MCF 10A (cell line): Measurements from ENCODE around the gene APOC1. TPM values are rescaled to one million over a fixed set of nuclear protein-coding genes. Genes with fewer than 3 reads are reported as not detected.
"Not testable (repeated sequence)": the region's sequence is repeated elsewhere in the genome, so short reads cannot be mapped to it uniquely, and the experiment has no call there.

Source experiments
- Bru-seq: library from RNA; stranded (reverse); fragments of 400-500 nt; gene quantifications from one replicate; lab custom pipeline; 2021; lab: Mats Ljungman, UMichigan
- BruChase-seq, 2 experiments: library from RNA; stranded (reverse); fragments of 400-500 nt; gene quantifications; one replicate each; lab custom pipeline; 2021; lab: Mats Ljungman, UMichigan
- BruUV-seq: library from RNA; stranded (reverse); fragments of 400-500 nt; replicated peaks from 2 replicates; lab custom pipeline; 2021; lab: Mats Ljungman, UMichigan
- CTCF ChIA-PET: fragments of 300-600 bp; sonication (Branson Sonifier 250); formaldehyde crosslinking; extraction: SDS; loops from one replicate; lab custom pipeline; 2021; ENCODE audit warnings: antibody characterized with exemption, inconsistent platforms; lab: Yijun Ruan, JAX
- POLR2A ChIA-PET: fragments of 300-600, 350-650 bp; sonication (Branson Sonifier 250); formaldehyde crosslinking; extraction: SDS; loops from one replicate; lab custom pipeline; 2020; ENCODE audit warnings: antibody characterized with exemption, inconsistent platforms; lab: Yijun Ruan, JAX
- DNase-seq: peaks from one replicate; pipeline ENCODE4 v3.0.0-alpha.2; 2018; ENCODE audit not compliant: unreplicated experiment
- H3K27ac Mint-ChIP-seq: one replicate; pipeline ENCODE4 v1.8.0; 2022; ENCODE audit warnings: mild to moderate bottlenecking, low read depth, mixed read lengths; ENCODE audit not compliant: unreplicated experiment
- H3K27me3 Mint-ChIP-seq: one replicate; pipeline ENCODE4 v1.8.0; 2022; ENCODE audit warnings: mixed read lengths; ENCODE audit not compliant: insufficient read depth, unreplicated experiment
- H3K36me3 Mint-ChIP-seq: one replicate; pipeline ENCODE4 v1.8.0; 2022; ENCODE audit warnings: mild to moderate bottlenecking, moderate library complexity, mixed read lengths; ENCODE audit not compliant: insufficient read depth, unreplicated experiment
- H3K4me1 Mint-ChIP-seq: one replicate; pipeline ENCODE4 v1.8.0; 2022; ENCODE audit warnings: mixed read lengths; ENCODE audit not compliant: insufficient read depth, unreplicated experiment
- H3K4me3 Mint-ChIP-seq: one replicate; pipeline ENCODE4 v1.8.0; 2022; ENCODE audit warnings: mild to moderate bottlenecking, moderate library complexity, mixed read lengths; ENCODE audit not compliant: unreplicated experiment
- H3K9me3 Mint-ChIP-seq: one replicate; pipeline ENCODE4 v1.8.0; 2022; ENCODE audit warnings: mixed read lengths; ENCODE audit not compliant: unreplicated experiment
- CTCF ChIP-seq: fragments of 200-600 bp; IDR thresholded peaks from one replicate; pipeline ENCODE4 v1.8.0; 2022; ENCODE audit warnings: antibody characterized with exemption, mild to moderate bottlenecking; ENCODE audit not compliant: unreplicated experiment
- intact Hi-C: fragments of 100-400 bp; cut with micrococcal nuclease; formaldehyde crosslinking; loops from 2 replicates; pipeline ENCODE4 v1.14.1; 2022
- long read RNA-seq: library from polyadenylated mRNA; stranded (forward); transcript quantifications from one replicate; pipeline ENCODE4 v2.0.0, GENCODE V29; 2022
- total RNA-seq: library from RNA; stranded (reverse); gene quantifications from 2 replicates; pipeline ENCODE4 v1.2.3, GENCODE V29; 2022

APOC1 gene
- total RNA-seq = 1.1 and 2.7 TPM in 2 replicates
- Bru-seq, nascent RNA = percentile 16 among the genes with signal in this experiment
- BruChase-seq, experiment 1, labeled RNA remaining after a 6-hour chase = percentile 14 among the genes with signal in this experiment
- BruChase-seq, experiment 2, labeled RNA remaining after a 2-hour chase = percentile 10 among the genes with signal in this experiment
- long read RNA-seq, partial matches to known transcripts = 0 of 3 reads
- long read RNA-seq, other reads (novel, unspliced or antisense) = 0 of 3 reads

GRCh38 chr19:44914433-44915206 lies at the start of gene APOC1:
Gene APOC1, plus strand, starts transcription at chr19:44914608. Its CDS starts 284 bp downstream, at chr19:44914892.
- ChIA-PET CTCF (interaction anchor here (0.6 to 1.4 kb wide), 4 partner anchors 11 to 215 kb away, joined by 3 to 5 read pairs (median 4); no protein-coding TSS in a partner anchor), POLR2A (interaction anchor here (0.8 kb wide), 2 partner anchors 10 to 40 kb away, joined by 3 read pairs; no protein-coding TSS in a partner anchor)
- intact Hi-C loops, H3K9me3 Mint-ChIP-seq, H3K27ac Mint-ChIP-seq, BruUV-seq, H3K36me3 Mint-ChIP-seq, H3K27me3 Mint-ChIP-seq: not testable (repeated sequence)
- peaks cover 25% of the 10 kb centered on the region for H3K4me1 Mint-ChIP-seq
- DNase-seq = peak; percentile 85
- H3K4me3 Mint-ChIP-seq = peak within 1 kb of the TSS; percentile 75

GRCh38 chr19:44865196-44865767 lies 49.1 kb upstream of the APOC1 start:
- BruUV-seq = no TSS peak
- no peak overlapping the region for H3K27ac Mint-ChIP-seq
- CTCF ChIA-PET = interaction anchor here (0.6 to 1.0 kb wide), 2 partner anchors 9 to 1344 kb away, joined by 3 read pairs; no protein-coding TSS in a partner anchor

GRCh38 chr19:44866664-44867063 lies 47.7 kb upstream of the APOC1 start:
- no peak overlapping the region for H3K27ac Mint-ChIP-seq
- TF ChIP-seq CTCF = no peak
- no TSS peak for BruUV-seq

More at GRCh38 chr19:44865196-44865767, 49.1 kb upstream of the APOC1 start:
- no peaks in the 10 kb centered on the region for H3K9me3 Mint-ChIP-seq
- peaks cover 17% of the 10 kb centered on the region for H3K4me1 Mint-ChIP-seq
- no peak for DNase-seq
- POLR2A ChIA-PET = no interaction called here
- no peaks in the 10 kb centered on the region for H3K27me3 Mint-ChIP-seq
- intact Hi-C loops = no loop called here
- H3K4me3 Mint-ChIP-seq = no peak overlapping the region
- TF ChIP-seq CTCF = no peak
- peaks cover 9% of the 10 kb centered on the region for H3K36me3 Mint-ChIP-seq

GRCh38 chr19:44867578-44867977 lies 46.8 kb upstream of the APOC1 start:
- no peaks in the 10 kb centered on the region for H3K27me3 Mint-ChIP-seq
- ChIA-PET POLR2A (interaction anchor here (0.7 to 1.0 kb wide), 2 partner anchors 10 to 20 kb away, joined by 4 read pairs; no protein-coding TSS in a partner anchor), CTCF (no interaction called here)
- H3K36me3 Mint-ChIP-seq = peaks cover 5% of the 10 kb centered on the region
- intact Hi-C loops = no loop called here
- H3K4me1 Mint-ChIP-seq = peaks cover 17% of the 10 kb centered on the region
- no peak overlapping the region for H3K4me3 Mint-ChIP-seq
- no TSS peak for BruUV-seq
- H3K27ac Mint-ChIP-seq = no peak overlapping the region
- no peak for TF ChIP-seq CTCF
- H3K9me3 Mint-ChIP-seq = no peaks in the 10 kb centered on the region
- no peak for DNase-seq

More at GRCh38 chr19:44866664-44867063, 47.7 kb upstream of the APOC1 start:
- no peaks in the 10 kb centered on the region for H3K9me3 Mint-ChIP-seq
- DNase-seq = no peak
- peaks cover 5% of the 10 kb centered on the region for H3K36me3 Mint-ChIP-seq
- H3K4me1 Mint-ChIP-seq = peaks cover 17% of the 10 kb centered on the region
- CTCF ChIA-PET = interaction anchor here (0.6 kb wide), 1 partner anchor 133 kb away, joined by 3 read pairs; no protein-coding TSS in a partner anchor
- no peak overlapping the region for H3K4me3 Mint-ChIP-seq
- no peaks in the 10 kb centered on the region for H3K27me3 Mint-ChIP-seq
- POLR2A ChIA-PET = interaction anchor here (0.7 to 1.0 kb wide), 2 partner anchors 10 to 19 kb away, joined by 4 read pairs; no protein-coding TSS in a partner anchor
- intact Hi-C loops = no loop called here
